Testis (tissue), 3 donors: ENCODE data around the gene DCP1A. TPM values are rescaled to one million over a fixed set of nuclear protein-coding genes. Genes with fewer than 3 reads are reported as not detected.

Experiments
- DNase-seq: peaks from one replicate; pipeline ENCODE4 v3.0.0-alpha.2; 2019
- H3K27ac ChIP-seq, 2 donors: fragments of 200-600 bp; sonication (generic); one replicate each; pipeline ENCODE4 v1.5.1; 2019
- H3K27me3 ChIP-seq: fragments of 200-600 bp; sonication (generic); one replicate; pipeline ENCODE4 v1.5.1; 2019
- H3K36me3 ChIP-seq: fragments of 200-600 bp; sonication (generic); one replicate; pipeline ENCODE4 v1.5.1; 2017; ENCODE audit warnings: low read depth; ENCODE audit errors: missing control alignments
- H3K4me1 ChIP-seq: fragments of 200-600 bp; sonication (generic); one replicate; pipeline ENCODE4 v1.5.1; 2019
- H3K4me3 ChIP-seq, 2 donors: fragments of 200-600 bp; sonication (generic); one replicate each; pipeline ENCODE4 v1.5.1; 2017 to 2019
- H3K9me3 ChIP-seq: fragments of 200-600 bp; sonication (generic); one replicate; pipeline ENCODE4 v1.5.1; 2017
- POLR2A ChIP-seq: fragments of 450-650 bp; IDR thresholded peaks from one replicate; pipeline ENCODE4 v1.6.1; 2017; ENCODE audit warnings: antibody characterized with exemption, mild to moderate bottlenecking, moderate library complexity
- WGBS, 2 donors: methylation state at CpG; one replicate each; pipeline ENCODE4 v1.1.5; 2018; 5-methylcytosine and 5-hydroxymethylcytosine counted together
- intact Hi-C: fragments of 100-400 bp; cut with DNase I; formaldehyde crosslinking; loops from one replicate; pipeline ENCODE4 v1.15.1; 2023; ENCODE audit warnings: low total_unique reads
- polyA plus RNA-seq: library from polyadenylated mRNA; stranded (reverse); fragments of 350-450 nt; fragmentation: Illumina TruSeq; extraction: RNeasy Lipid Tissue Mini Kit (QIAGEN cat#74804); gene quantifications from one replicate; pipeline ENCODE4 v1.2.3, GENCODE V29; 2014; ENCODE audit warnings: low read depth, low replicate concordance; ENCODE audit not compliant: insufficient read depth
- total RNA-seq, 2 donors: library from RNA; depleted of rRNA; stranded (reverse); fragments of >200 nt; gene quantifications; one replicate each; pipeline ENCODE4 v1.2.3, GENCODE V29; 2016
- TF ChIP-seq, protein P1 (sequence below), 3 experiments: fragments of 450-650 bp in 2 of 3; fragments of 200-600 bp in 1 of 3; sonication (generic) in 1 of 3; IDR thresholded peaks; one replicate each; pipeline ENCODE4 v1.5.1; 2016 to 2019; ENCODE audit warnings: antibody characterized with exemption in 3 of 3, mild to moderate bottlenecking in 2 of 3, moderate library complexity in 1 of 3

DCP1A gene
- total and polyA plus RNA-seq, 3 donors from 2014 or later, result 20.9 to 35.6 (median 31.3) TPM

DNA sequence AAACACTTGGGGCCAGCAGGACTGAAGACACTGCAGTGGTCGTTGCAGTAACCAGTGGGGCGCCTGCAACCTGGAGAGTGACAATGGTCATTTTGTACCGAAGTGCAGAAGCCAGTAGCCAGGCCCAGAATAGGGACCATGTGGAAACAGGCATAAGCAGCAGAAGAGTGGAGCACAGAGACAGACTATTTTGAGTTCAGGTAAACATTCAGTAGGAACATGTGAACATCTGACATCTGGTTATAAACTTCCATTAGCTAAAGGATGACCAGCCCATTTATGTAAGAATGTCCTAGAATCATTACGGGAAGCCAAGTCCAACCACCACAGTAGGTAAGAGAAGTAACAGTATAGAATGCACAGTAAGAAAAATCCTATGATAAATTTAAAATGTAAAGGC is 59.1 kb downstream of the DCP1A start:
- DNase-seq, result no peak
- no peak overlapping the region for H3K27ac ChIP-seq
- no peak overlapping the region for H3K4me3 ChIP-seq
- intact Hi-C loops, result no loop called here
- 79 to 80% methylated on average over 4 of the region's 4 CpGs for WGBS, 2 donors
- TF ChIP-seq, protein P1, sequence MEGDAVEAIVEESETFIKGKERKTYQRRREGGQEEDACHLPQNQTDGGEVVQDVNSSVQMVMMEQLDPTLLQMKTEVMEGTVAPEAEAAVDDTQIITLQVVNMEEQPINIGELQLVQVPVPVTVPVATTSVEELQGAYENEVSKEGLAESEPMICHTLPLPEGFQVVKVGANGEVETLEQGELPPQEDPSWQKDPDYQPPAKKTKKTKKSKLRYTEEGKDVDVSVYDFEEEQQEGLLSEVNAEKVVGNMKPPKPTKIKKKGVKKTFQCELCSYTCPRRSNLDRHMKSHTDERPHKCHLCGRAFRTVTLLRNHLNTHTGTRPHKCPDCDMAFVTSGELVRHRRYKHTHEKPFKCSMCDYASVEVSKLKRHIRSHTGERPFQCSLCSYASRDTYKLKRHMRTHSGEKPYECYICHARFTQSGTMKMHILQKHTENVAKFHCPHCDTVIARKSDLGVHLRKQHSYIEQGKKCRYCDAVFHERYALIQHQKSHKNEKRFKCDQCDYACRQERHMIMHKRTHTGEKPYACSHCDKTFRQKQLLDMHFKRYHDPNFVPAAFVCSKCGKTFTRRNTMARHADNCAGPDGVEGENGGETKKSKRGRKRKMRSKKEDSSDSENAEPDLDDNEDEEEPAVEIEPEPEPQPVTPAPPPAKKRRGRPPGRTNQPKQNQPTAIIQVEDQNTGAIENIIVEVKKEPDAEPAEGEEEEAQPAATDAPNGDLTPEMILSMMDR (IDR thresholded peaks at IDR 0.05), result no peak
- TF ChIP-seq POLR2A, result no peak
- H3K27me3 ChIP-seq, result no peaks in the 10 kb centered on the region
- no peaks in the 10 kb centered on the region for H3K9me3 ChIP-seq
- H3K36me3 ChIP-seq, result no peaks in the 10 kb centered on the region
- H3K4me1 ChIP-seq, result peaks cover 11% of the 10 kb centered on the region

DNA sequence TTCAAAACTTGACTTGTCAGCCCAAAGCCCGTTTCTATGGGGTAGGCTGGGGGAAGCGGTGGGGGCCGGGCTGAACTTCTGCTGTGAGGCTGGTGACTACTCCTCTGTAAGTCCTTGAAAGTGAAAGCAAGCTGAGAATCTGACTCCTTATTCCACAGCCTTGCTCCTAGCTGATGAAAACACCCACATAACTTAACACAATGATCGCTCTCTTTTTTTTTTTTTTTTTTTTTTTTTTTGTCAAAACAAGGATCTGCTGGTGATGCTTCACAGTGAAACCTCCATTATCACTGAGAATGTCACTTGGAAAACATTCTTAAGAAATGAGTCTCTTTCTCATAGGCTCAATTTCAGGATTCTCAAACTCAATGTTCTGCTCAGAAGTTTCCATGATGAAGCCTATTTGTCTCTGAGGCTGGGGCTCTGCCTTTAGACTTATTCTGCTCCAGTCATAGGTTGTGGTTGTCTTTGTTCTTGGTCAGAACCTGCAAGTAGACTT is 60.2 kb downstream of the DCP1A start:
- 54 to 57% methylated on average over 4 of the region's 4 CpGs for WGBS, 2 donors
- Histone ChIP-seq H3K27ac (no peak overlapping the region), H3K4me3 (no peak overlapping the region), H3K9me3 (no peaks in the 10 kb centered on the region), H3K27me3 (no peaks in the 10 kb centered on the region), H3K36me3 (no peaks in the 10 kb centered on the region), H3K4me1 (peaks cover 11% of the 10 kb centered on the region)
- peak; percentile 40 for DNase-seq
- intact Hi-C loops, result no loop called here
- TF ChIP-seq, protein P1 (IDR thresholded peaks at IDR 0.05), result no peak
- no peak for TF ChIP-seq POLR2A

DNA sequence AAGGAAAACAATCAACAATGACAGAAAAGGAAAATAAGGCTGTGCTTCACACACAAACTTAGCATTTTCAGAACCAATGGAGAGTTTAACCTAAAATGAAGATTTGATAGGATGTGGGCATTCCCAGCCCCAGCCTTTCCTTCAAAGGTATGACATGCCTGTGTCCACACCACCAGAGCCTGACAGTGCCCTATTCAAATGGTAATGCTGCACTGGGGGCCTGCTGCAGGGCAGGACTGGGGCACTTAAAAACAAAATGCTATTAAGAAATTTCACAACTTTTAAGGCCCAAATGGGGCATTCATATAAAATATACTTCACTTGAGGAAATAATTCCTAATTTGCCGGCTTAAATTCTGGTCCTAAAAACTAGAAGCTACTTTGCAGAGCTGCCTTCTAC is 60.6 kb downstream of the DCP1A start:
- Histone ChIP-seq H3K27me3 (no peaks in the 10 kb centered on the region), H3K36me3 (no peaks in the 10 kb centered on the region)

DNA sequence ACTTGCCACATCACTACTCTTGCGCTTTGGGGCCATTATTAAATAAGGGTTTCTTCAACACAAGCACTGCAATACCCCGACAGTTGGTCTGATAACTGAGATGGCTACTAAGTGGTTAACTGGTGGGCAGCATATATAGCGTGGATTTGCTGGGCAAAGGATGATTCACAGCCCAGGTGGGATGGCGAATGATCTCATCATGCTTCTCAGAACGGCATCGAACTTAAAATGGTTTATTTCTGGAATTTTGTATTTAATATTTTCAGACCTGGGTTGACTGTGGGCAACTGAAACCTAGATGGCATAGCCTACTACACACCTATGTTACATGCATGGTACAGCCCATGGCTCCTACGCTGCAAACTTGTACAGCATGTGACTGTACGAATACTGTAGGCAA is 64.8 kb downstream of the DCP1A start:
- Histone ChIP-seq H3K36me3 (no peaks in the 10 kb centered on the region), H3K4me3 (no peak overlapping the region), H3K4me1 (peaks cover 10% of the 10 kb centered on the region), H3K27me3 (no peaks in the 10 kb centered on the region), H3K27ac (no peak overlapping the region), H3K9me3 (no peaks in the 10 kb centered on the region)
- no peak for DNase-seq
- intact Hi-C loops, result no loop called here
- TF ChIP-seq, protein P1 (IDR thresholded peaks at IDR 0.05), result no peak
- TF ChIP-seq POLR2A, result no peak
- 90 to 91% methylated on average over 8 of the region's 8 CpGs for WGBS, 2 donors

More for the DNA sequence above, 60.6 kb downstream of the DCP1A start:
- intact Hi-C loops, result no loop called here
- Histone ChIP-seq H3K4me3 (no peak overlapping the region), H3K27ac (no peak overlapping the region), H3K4me1 (peaks cover 11% of the 10 kb centered on the region), H3K9me3 (no peaks in the 10 kb centered on the region)
- DNase-seq, result no peak
- WGBS, 2 donors, result 56 to 80% methylated on average over 1 of the region's 1 CpG
- TF ChIP-seq POLR2A, result no peak
- TF ChIP-seq, protein P1 (IDR thresholded peaks at IDR 0.05), result no peak

DNA sequence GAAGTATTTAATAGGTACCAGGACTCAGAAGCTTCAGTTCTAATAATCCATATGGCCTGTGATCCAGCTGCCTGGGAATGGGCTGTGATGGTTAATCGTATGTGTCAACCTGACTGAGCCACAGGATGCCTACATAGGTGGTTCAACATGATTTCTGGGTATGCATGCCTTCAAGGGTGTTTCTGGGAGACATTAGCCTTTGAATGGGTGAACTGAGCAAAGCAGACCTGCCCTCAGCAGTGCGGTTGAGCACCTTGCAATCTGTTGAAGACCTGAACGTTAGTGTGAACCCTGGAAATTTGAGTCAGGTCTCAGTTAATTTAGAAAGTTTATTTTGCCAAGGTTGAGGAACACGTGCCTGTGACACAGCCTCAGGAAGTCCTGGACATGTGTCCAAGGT is 68.7 kb downstream of the DCP1A start:
- no peaks in the 10 kb centered on the region for H3K36me3 ChIP-seq
- TF ChIP-seq POLR2A, result no peak
- TF ChIP-seq, protein P1 (IDR thresholded peaks at IDR 0.05), result no peak
- DNase-seq, result no peak
- H3K4me1 ChIP-seq, result no peaks in the 10 kb centered on the region
- no peak overlapping the region for H3K27ac ChIP-seq
- WGBS, 2 donors, result 89 to 95% methylated on average over 4 of the region's 4 CpGs
- H3K4me3 ChIP-seq, result no peak overlapping the region
- no peaks in the 10 kb centered on the region for H3K27me3 ChIP-seq
- no peaks in the 10 kb centered on the region for H3K9me3 ChIP-seq
- intact Hi-C loops, result no loop called here
